ENCODE measurements around the gene TTC34. TPM values are rescaled to one million over a fixed set of nuclear protein-coding genes. Genes with fewer than 3 reads are reported as not detected.
"Not testable (repeated sequence)": the region's sequence is repeated elsewhere in the genome, so short reads cannot be mapped to it uniquely, and the experiment has no call there.

Gene TTC34
- total RNA-seq, 1 experiment from 2014 or later, result 1.3 TPM

DNA sequence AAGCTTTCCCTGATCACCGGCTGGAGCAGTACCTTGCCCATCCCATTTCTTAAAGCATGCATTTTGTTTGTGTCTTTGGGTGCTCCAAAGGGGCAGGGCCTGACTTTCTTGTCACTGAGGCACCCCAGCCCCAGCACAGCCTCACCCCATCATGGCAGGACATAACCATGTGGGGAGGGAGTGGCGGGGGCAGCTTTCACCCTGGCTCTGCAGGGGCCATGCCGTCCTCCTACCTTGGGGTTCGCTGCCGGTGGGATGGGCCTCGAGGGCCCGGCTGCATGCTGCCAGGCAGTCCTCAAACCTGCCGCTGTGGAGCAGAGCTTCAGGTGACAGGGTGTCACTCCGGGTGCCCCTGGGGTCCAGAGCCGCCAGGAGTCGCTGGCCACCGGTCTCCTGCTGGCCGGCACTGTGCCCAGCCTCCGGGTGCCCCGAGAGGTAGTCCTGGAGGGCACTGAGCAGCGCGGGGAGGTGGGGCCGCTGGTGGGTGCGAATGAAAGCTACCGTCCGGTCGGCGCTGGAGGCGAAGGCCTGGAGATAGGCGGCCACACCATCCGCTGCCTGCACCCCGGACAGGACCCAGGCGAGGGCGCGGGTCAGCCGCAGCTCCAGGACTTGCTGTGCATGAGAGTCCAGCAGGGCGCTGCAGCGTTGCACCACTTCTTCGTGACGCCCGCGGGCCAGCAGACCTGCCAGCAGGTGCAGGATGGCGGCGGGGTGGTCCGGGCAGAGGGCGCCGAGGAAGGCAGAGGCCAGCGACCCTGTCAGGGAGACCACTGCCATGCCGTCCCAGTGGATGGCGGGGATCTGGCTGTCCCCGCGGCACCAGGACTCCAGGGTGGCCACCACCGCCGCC is 1.5 kb downstream of the TTC34 start:
- H3K9me3 ChIP-seq (ENCODE audit: control insufficient read depth in 1 of 2, insufficient read depth in 1 of 2, low read depth in 1 of 2, low read length in 2 of 2), result no peaks in the 10 kb centered on the region
- H3K4me3 ChIP-seq (replicated peaks in 1 of 2; ENCODE audit: low read depth in 1 of 2, low read length in 2 of 2), result no peak overlapping the region
- ATAC-seq (no peak), DNase-seq (ENCODE audit: low read depth, low spot score) (no peak)
- ChIA-PET RAD21 (ENCODE audit: low non-redundant PET in 1 of 2, low total read pairs in 2 of 2, uncharacterized antibody in 2 of 2, unreplicated experiment in 2 of 2) (no interaction called here), CTCF (interaction anchor here (1.0 to 1.4 kb wide), 4 partner anchors 13 to 605 kb away, joined by 3 read pairs; partner anchors contain the start of gene FAAP20), POLR2A (no interaction called here)
- no peak overlapping the region for H3K9ac ChIP-seq (ENCODE audit: low read length)
- BruUV-seq (replicated peaks), result no TSS peak
- no peak overlapping the region for H3K4me2 ChIP-seq (ENCODE audit: low read length)
- H3K27me3 ChIP-seq (ENCODE audit: insufficient read depth, low read length), result no peaks in the 10 kb centered on the region
- no peaks in the 10 kb centered on the region for H4K20me1 ChIP-seq (ENCODE audit: insufficient read depth)
- H3K9me2 ChIP-seq (ENCODE audit: insufficient read depth), result no peaks in the 10 kb centered on the region
- 0 out of 4 replicates have a peak, but pooled peaks cover 0 to 4% of the 10 kb centered on the region in 2 experiments for H3K4me1 ChIP-seq (ENCODE audit: control insufficient read depth in 1 of 2, insufficient read depth in 2 of 2, low read length in 2 of 2)
- no peaks in the 10 kb centered on the region for H3K36me3 ChIP-seq (ENCODE audit: control insufficient read depth in 1 of 2, insufficient read depth in 2 of 2, low read length in 2 of 2)
- intact Hi-C loops (cut with micrococcal nuclease), result loop anchor here (5.0 kb wide), 1 partner anchor 388 kb away; the partner anchor contains the start of gene PEX10
- no peak overlapping the region for H3K27ac ChIP-seq (ENCODE audit: low read depth, low read length)
- TF ChIP-seq ZFX (IDR thresholded peaks at IDR 0.05) (no peak), CEBPB (IDR thresholded peaks at IDR 0.05; ENCODE audit: low read depth) (no peak), EGR1 (IDR thresholded peaks at IDR 0.05; ENCODE audit: low read depth) (no peak), ZNF274 (IDR thresholded peaks at IDR 0.05; ENCODE audit: low read depth, low read length) (no peak), JUND (IDR thresholded peaks at IDR 0.05) (no peak)
- TF ChIP-seq, protein P1, sequence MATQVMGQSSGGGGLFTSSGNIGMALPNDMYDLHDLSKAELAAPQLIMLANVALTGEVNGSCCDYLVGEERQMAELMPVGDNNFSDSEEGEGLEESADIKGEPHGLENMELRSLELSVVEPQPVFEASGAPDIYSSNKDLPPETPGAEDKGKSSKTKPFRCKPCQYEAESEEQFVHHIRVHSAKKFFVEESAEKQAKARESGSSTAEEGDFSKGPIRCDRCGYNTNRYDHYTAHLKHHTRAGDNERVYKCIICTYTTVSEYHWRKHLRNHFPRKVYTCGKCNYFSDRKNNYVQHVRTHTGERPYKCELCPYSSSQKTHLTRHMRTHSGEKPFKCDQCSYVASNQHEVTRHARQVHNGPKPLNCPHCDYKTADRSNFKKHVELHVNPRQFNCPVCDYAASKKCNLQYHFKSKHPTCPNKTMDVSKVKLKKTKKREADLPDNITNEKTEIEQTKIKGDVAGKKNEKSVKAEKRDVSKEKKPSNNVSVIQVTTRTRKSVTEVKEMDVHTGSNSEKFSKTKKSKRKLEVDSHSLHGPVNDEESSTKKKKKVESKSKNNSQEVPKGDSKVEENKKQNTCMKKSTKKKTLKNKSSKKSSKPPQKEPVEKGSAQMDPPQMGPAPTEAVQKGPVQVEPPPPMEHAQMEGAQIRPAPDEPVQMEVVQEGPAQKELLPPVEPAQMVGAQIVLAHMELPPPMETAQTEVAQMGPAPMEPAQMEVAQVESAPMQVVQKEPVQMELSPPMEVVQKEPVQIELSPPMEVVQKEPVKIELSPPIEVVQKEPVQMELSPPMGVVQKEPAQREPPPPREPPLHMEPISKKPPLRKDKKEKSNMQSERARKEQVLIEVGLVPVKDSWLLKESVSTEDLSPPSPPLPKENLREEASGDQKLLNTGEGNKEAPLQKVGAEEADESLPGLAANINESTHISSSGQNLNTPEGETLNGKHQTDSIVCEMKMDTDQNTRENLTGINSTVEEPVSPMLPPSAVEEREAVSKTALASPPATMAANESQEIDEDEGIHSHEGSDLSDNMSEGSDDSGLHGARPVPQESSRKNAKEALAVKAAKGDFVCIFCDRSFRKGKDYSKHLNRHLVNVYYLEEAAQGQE (IDR thresholded peaks at IDR 0.05; ENCODE audit: low read depth), result no peak
- H2AFZ ChIP-seq (ENCODE audit: low read depth, low read length, poor library complexity, severe bottlenecking), result no peak overlapping the region
- no peaks in the 10 kb centered on the region for H3K79me2 ChIP-seq (ENCODE audit: insufficient read depth, low read length)

DNA sequence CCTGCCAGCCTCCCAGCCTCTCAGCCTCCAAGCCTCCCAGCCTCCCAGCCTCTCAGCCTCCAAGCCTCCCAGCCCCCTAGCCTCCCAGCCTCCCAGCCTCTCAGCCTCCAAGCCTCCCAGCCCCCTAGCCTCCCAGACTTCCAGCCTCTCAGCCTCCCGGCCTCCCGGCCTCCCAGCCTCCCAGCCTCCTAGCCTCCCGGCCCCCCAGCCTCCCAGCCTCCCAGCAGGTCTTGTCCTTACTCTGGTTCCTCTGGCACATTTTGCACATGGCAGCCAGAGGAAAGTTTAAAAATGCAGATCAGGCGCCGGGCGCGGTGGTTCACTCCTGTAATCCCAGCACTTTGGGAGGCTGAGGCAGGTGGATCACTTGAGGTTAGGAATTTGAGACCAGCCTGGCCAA is 2.5 kb downstream of the TTC34 start:
- CTCF ChIA-PET, result interaction anchor here (0.7 to 1.2 kb wide), 3 partner anchors 130 to 417 kb away, joined by 3 read pairs; no protein-coding TSS in a partner anchor
- intact Hi-C loops (cut with micrococcal nuclease); H2AFZ ChIP-seq (ENCODE audit: low read depth, low read length, poor library complexity, severe bottlenecking); H3K79me2 ChIP-seq (ENCODE audit: insufficient read depth, low read length); H3K27ac ChIP-seq (ENCODE audit: low read depth, low read length); H3K4me1 ChIP-seq (ENCODE audit: control insufficient read depth in 1 of 2, insufficient read depth in 2 of 2, low read length in 2 of 2); H3K9me2 ChIP-seq (ENCODE audit: insufficient read depth); H3K4me2 ChIP-seq (ENCODE audit: low read length); H3K27me3 ChIP-seq (ENCODE audit: insufficient read depth, low read length); POLR2A ChIA-PET; H3K36me3 ChIP-seq (ENCODE audit: control insufficient read depth in 1 of 2, insufficient read depth in 2 of 2, low read length in 2 of 2); RAD21 ChIA-PET (ENCODE audit: low non-redundant PET in 1 of 2, low total read pairs in 2 of 2, uncharacterized antibody in 2 of 2, unreplicated experiment in 2 of 2); H4K20me1 ChIP-seq (ENCODE audit: insufficient read depth); H3K9me3 ChIP-seq (ENCODE audit: control insufficient read depth in 1 of 2, insufficient read depth in 1 of 2, low read depth in 1 of 2, low read length in 2 of 2); H3K4me3 ChIP-seq (replicated peaks in 1 of 2; ENCODE audit: low read depth in 1 of 2, low read length in 2 of 2); DNase-seq (ENCODE audit: low read depth, low spot score); ATAC-seq; H3K9ac ChIP-seq (ENCODE audit: low read length); BruUV-seq (replicated peaks): not testable (repeated sequence)
